H1 (cell line): ENCODE data around the gene ZBTB42. TPM values are rescaled to one million over a fixed set of nuclear protein-coding genes. Genes with fewer than 3 reads are reported as not detected.

Source experiments
- CTCF ChIA-PET: fragments of 300-600 bp; sonication (Branson Sonifier 250); formaldehyde crosslinking; loops from one replicate; lab custom pipeline; 2021; ENCODE audit not compliant: partially characterized antibody; lab: Charles Lee
- POLR2A ChIA-PET: fragments of 300-600 bp; sonication (Branson Sonifier 250); formaldehyde crosslinking; loops from one replicate; lab custom pipeline; 2021; ENCODE audit warnings: inconsistent platforms; ENCODE audit not compliant: partially characterized antibody; lab: Charles Lee
- DNase-seq, 2 experiments: peaks; one replicate each; pipeline versions ENCODE4 v3.0.0 to v3.0.0-alpha.2; 2010 to 2022; ENCODE audit warnings: low spot score in 2 of 2, low read depth in 1 of 2, mixed read lengths in 1 of 2
- FAIRE-seq: peaks from 2 replicates; lab custom pipeline; 2011; peaks lifted over from hg19 to GRCh38; lab: Jason Lieb, UNC
- H2AFZ ChIP-seq: 2 replicates; pipeline ENCODE4 v1.8.1; 2012; ENCODE audit warnings: low read length, inconsistent platforms
- H2AK5ac ChIP-seq: 2 replicates; pipeline ENCODE4 v1.6.1; 2013; ENCODE audit warnings: low read depth, low read length
- H2BK120ac ChIP-seq: replicated peaks from 2 replicates; pipeline ENCODE3; 2013; ENCODE audit warnings: low read depth, low read length, inconsistent platforms
- H2BK12ac ChIP-seq: 2 replicates; pipeline ENCODE4 v1.6.1; 2013; ENCODE audit warnings: low read depth, low read length
- H2BK15ac ChIP-seq: 2 replicates; pipeline ENCODE4 v1.6.1; 2013; ENCODE audit warnings: low read length
- H2BK20ac ChIP-seq: 2 replicates; pipeline ENCODE4 v1.6.1; 2013; ENCODE audit warnings: low read length
- H2BK5ac ChIP-seq: 2 replicates; pipeline ENCODE4 v1.6.1; 2013; ENCODE audit warnings: low read depth, low read length
- H3K14ac ChIP-seq: 2 replicates; pipeline ENCODE4 v1.6.1; 2013; ENCODE audit warnings: inconsistent platforms; ENCODE audit not compliant: insufficient read length
- H3K18ac ChIP-seq: 2 replicates; pipeline ENCODE4 v1.6.1; 2013; ENCODE audit warnings: low read length; ENCODE audit errors: extremely low read depth
- H3K23ac ChIP-seq: 2 replicates; pipeline ENCODE4 v1.6.1; 2013; ENCODE audit warnings: inconsistent platforms; ENCODE audit not compliant: insufficient read length
- H3K23me2 ChIP-seq: 2 replicates; pipeline ENCODE4 v1.6.1; 2013; ENCODE audit warnings: low read depth, low read length
- H3K27ac ChIP-seq: 2 replicates; pipeline ENCODE4 v1.6.1; 2011; ENCODE audit warnings: low read depth, low read length, inconsistent platforms
- H3K27me3 ChIP-seq, 4 experiments: replicated peaks in 1 of 4; 1 replicate in 1 of 4; 2 replicates in 3 of 4; pipeline versions ENCODE4 v1.6.1 to v1.8.1; 2011 to 2013; ENCODE audit warnings: low read length in 3 of 4, mild to moderate bottlenecking in 3 of 4, inconsistent platforms in 2 of 4, mixed read lengths in 2 of 4, moderate library complexity in 1 of 4; ENCODE audit not compliant: control insufficient read depth in 3 of 4, insufficient read depth in 3 of 4; ENCODE audit errors: extremely low read depth in 1 of 4
- H3K36me3 ChIP-seq, 4 experiments: 2 replicates each; pipeline versions ENCODE4 v1.6.1 to v1.8.1; 2011 to 2013; ENCODE audit warnings: mild to moderate bottlenecking in 4 of 4, low read length in 3 of 4, moderate library complexity in 2 of 4, control low read depth in 1 of 4, inconsistent platforms in 1 of 4; ENCODE audit not compliant: insufficient read depth in 4 of 4, control insufficient read depth in 2 of 4
- H3K4ac ChIP-seq: replicated peaks from 2 replicates; pipeline ENCODE3; 2013; ENCODE audit warnings: low read length, low read depth, mixed read lengths, inconsistent platforms; ENCODE audit not compliant: insufficient read length
- H3K4me1 ChIP-seq, 4 experiments: replicated peaks in 1 of 4; 1 replicate in 1 of 4; 2 replicates in 3 of 4; pipeline versions ENCODE4 v1.6.1 to v1.8.1; 2011 to 2013; ENCODE audit warnings: low read length in 3 of 4, inconsistent platforms in 2 of 4, mixed read lengths in 1 of 4; ENCODE audit not compliant: insufficient read depth in 4 of 4, control insufficient read depth in 3 of 4
- H3K4me2 ChIP-seq, 2 experiments: 2 replicates each; pipeline versions ENCODE4 v1.6.1 to v1.8.1; 2011 to 2013; ENCODE audit warnings: low read depth in 2 of 2, low read length in 2 of 2, control low read depth in 1 of 2, inconsistent platforms in 1 of 2, mild to moderate bottlenecking in 1 of 2; ENCODE audit not compliant: insufficient read depth in 1 of 2
- H3K4me3 ChIP-seq, 4 experiments: fragments of 200-600, 300-600 bp in 1 of 4; sonication (generic), shearing (Covaris generic), sonication (Bioruptor Twin) in 1 of 4; 2 replicates each; pipeline versions ENCODE4 v1.5.1 to v1.8.1; 2011 to 2016; ENCODE audit warnings: low read length in 4 of 4, low read depth in 3 of 4, control low read depth in 2 of 4, inconsistent platforms in 2 of 4, mild to moderate bottlenecking in 2 of 4, mixed read lengths in 1 of 4, moderate library complexity in 1 of 4; ENCODE audit not compliant: insufficient read depth in 2 of 4; ENCODE audit errors: extremely low read depth in 1 of 4
- H3K56ac ChIP-seq: replicated peaks from 2 replicates; pipeline ENCODE3; 2013; ENCODE audit warnings: low read depth, mild to moderate bottlenecking, mixed read lengths, low read length, inconsistent platforms; ENCODE audit not compliant: insufficient read length
- H3K79me1 ChIP-seq: 2 replicates; pipeline ENCODE4 v1.6.1; 2013; ENCODE audit warnings: low read depth, low read length, control low read depth
- H3K79me2 ChIP-seq, 2 experiments: 2 replicates each; pipeline versions ENCODE4 v1.6.1 to v1.8.1; 2012 to 2013; ENCODE audit warnings: low read length in 2 of 2, mild to moderate bottlenecking in 2 of 2, inconsistent platforms in 1 of 2; ENCODE audit not compliant: insufficient read depth in 2 of 2, control insufficient read depth in 1 of 2
- H3K9ac ChIP-seq, 4 experiments: replicated peaks in 1 of 4; 1 replicate in 1 of 4; 2 replicates in 3 of 4; pipeline versions ENCODE4 v1.6.1 to v1.8.1; 2011 to 2013; ENCODE audit warnings: low read depth in 3 of 4, low read length in 3 of 4, control low read depth in 2 of 4, mild to moderate bottlenecking in 2 of 4, moderate library complexity in 2 of 4, inconsistent platforms in 1 of 4; ENCODE audit errors: extremely low read depth in 1 of 4
- H3K9me3 ChIP-seq, 2 experiments: 2 replicates each; pipeline versions ENCODE4 v1.6.1 to v1.8.1; 2012 to 2013; ENCODE audit warnings: mild to moderate bottlenecking in 2 of 2, moderate library complexity in 2 of 2, control low read depth in 1 of 2, inconsistent platforms in 1 of 2, low read depth in 1 of 2, low read length in 1 of 2, mixed read lengths in 1 of 2; ENCODE audit not compliant: insufficient read depth in 2 of 2
- H4K20me1 ChIP-seq, 2 experiments: replicated peaks in 1 of 2; 2 replicates each; pipeline versions ENCODE3 to v1.8.1; 2011 to 2013; ENCODE audit warnings: inconsistent platforms in 2 of 2, low read length in 2 of 2, mild to moderate bottlenecking in 1 of 2; ENCODE audit not compliant: insufficient read depth in 2 of 2, control insufficient read depth in 1 of 2
- H4K5ac ChIP-seq: 2 replicates; pipeline ENCODE4 v1.6.1; 2013; ENCODE audit warnings: low read length, low read depth, mixed read lengths, inconsistent platforms; ENCODE audit not compliant: insufficient read length
- H4K8ac ChIP-seq: 2 replicates; pipeline ENCODE4 v1.8.0; 2013; ENCODE audit warnings: mild to moderate bottlenecking, moderate library complexity, low read length, inconsistent platforms; ENCODE audit not compliant: insufficient read depth; ENCODE audit errors: extremely low read depth
- H4K91ac ChIP-seq: replicated peaks from 2 replicates; pipeline ENCODE3; 2013; ENCODE audit warnings: low read length, mixed read lengths, inconsistent platforms; ENCODE audit not compliant: insufficient read length
- ATF3 ChIP-seq: IDR thresholded peaks from 2 replicates; pipeline ENCODE4 v1.6.1; 2011; ENCODE audit warnings: low read depth, mild to moderate bottlenecking, low read length; ENCODE audit not compliant: insufficient read depth
- BRCA1 ChIP-seq: IDR thresholded peaks from 2 replicates; pipeline ENCODE4 v1.6.1; 2012; ENCODE audit warnings: low read depth, low read length, improper control_type of control experiment
- E2F6 ChIP-seq: IDR thresholded peaks from 2 replicates; pipeline ENCODE4 v1.6.1; 2012; ENCODE audit warnings: inconsistent platforms
- FOSL1 ChIP-seq: IDR thresholded peaks from 2 replicates; pipeline ENCODE4 v1.6.1; 2011; ENCODE audit warnings: mild to moderate bottlenecking, low read depth, low read length, moderate library complexity; ENCODE audit not compliant: insufficient read depth
- JUN ChIP-seq: IDR thresholded peaks from 2 replicates; pipeline ENCODE4 v1.6.1; 2011; ENCODE audit warnings: low read depth, mild to moderate bottlenecking, improper control_type of control experiment, low read length
- RBBP5 ChIP-seq: IDR thresholded peaks from 2 replicates; pipeline ENCODE4 v1.7.1; 2012; ENCODE audit warnings: low read depth, mild to moderate bottlenecking, inconsistent platforms, low read length, moderate library complexity, borderline replicate concordance
- SP4 ChIP-seq: IDR thresholded peaks from 2 replicates; pipeline ENCODE4 v1.6.1; 2012; ENCODE audit warnings: low read length, inconsistent platforms
- TCF12 ChIP-seq: IDR thresholded peaks from 2 replicates; pipeline ENCODE4 v1.6.1; 2011; ENCODE audit warnings: low read depth, mild to moderate bottlenecking, low read length
- USF2 ChIP-seq: IDR thresholded peaks from 2 replicates; pipeline ENCODE4 v1.6.1; 2011; ENCODE audit warnings: low read length, improper control_type of control experiment
- WGBS, 2 experiments: shearing (Covaris generic) in 1 of 2; methylation state at CpG; one replicate each; pipeline versions ENCODE4 v1.1.6 to v1.1.7; 2013 to 2015; ENCODE audit warnings: low lambda C conversion rate in 2 of 2, mixed read lengths in 2 of 2, inconsistent platforms in 1 of 2, low coverage in 1 of 2, missing lambda C conversion rate in 1 of 2; ENCODE audit not compliant: insufficient replicate concordance in 2 of 2, insufficient coverage in 1 of 2, insufficient read length in 1 of 2; ENCODE audit errors: extremely low coverage in 1 of 2, missing lambda C conversion rate in 1 of 2; 5-methylcytosine and 5-hydroxymethylcytosine counted together
- polyA plus RNA-seq, 7 experiments: library from polyadenylated mRNA; depleted of rRNA in 3 of 7; stranded (reverse) in 5 of 7; unstranded in 2 of 7; fragments of >200 nt in 5 of 7; fragments of 200-250 nt in 2 of 7; gene quantifications; 1 replicate in 5 of 7; 2 replicates in 1 of 7; 4 replicates in 1 of 7; pipeline versions ENCODE4 v1.2.1 to v1.2.3, GENCODE V29; 2011 to 2013; ENCODE audit warnings: missing spikeins in 2 of 7, mixed read lengths in 2 of 7
- total RNA-seq: library from RNA; stranded (reverse); fragmentation: NEBNext Ultra II Directional; extraction: Animal tissue kit (Norgen Biotek cat#: 25700); gene quantifications from 2 replicates; pipeline ENCODE4 v1.2.1, GENCODE V29; 2021

Gene ZBTB42
- total and polyA plus RNA-seq, 2 of the 8 experiments (the other 6 are each of a cell fraction or from before 2014, with no cell fraction given), result 2.8 to 3.1 TPM

- H3K4ac ChIP-seq, result no peak overlapping the region
- TF ChIP-seq FOSL1, result no peak
- no peak for TF ChIP-seq TCF12
- TF ChIP-seq BRCA1, result no peak
- TF ChIP-seq ATF3, result no peak
- no peak for TF ChIP-seq E2F6
- TF ChIP-seq SP4, result no peak
- no peak for TF ChIP-seq JUN
- TF ChIP-seq USF2, result no peak
- TF ChIP-seq RBBP5, result no peak
Observed at GRCh38 chr14:104784218-104784568, 16.7 kb upstream of the ZBTB42 start.

More at GRCh38 chr14:104784218-104784568, 16.7 kb upstream of the ZBTB42 start:
- ChIA-PET CTCF (interaction anchor here (0.9 to 4.0 kb wide), 2 partner anchors 11 to 14 kb away, joined by 7 to 28 read pairs; no protein-coding TSS in a partner anchor), POLR2A (no interaction called here)
- no peaks in the 10 kb centered on the region for H3K27me3 ChIP-seq
- 92% methylated on average over 9 of the region's 9 CpGs; no CpG with 5 or more reads in 1 of the 2 experiments for WGBS, 2 experiments
- no peak overlapping the region for H2AFZ ChIP-seq
- peaks cover 12 to 15% of the 10 kb centered on the region in 2 experiments for H4K20me1 ChIP-seq
- H3K4me1 ChIP-seq, result no peaks in the 10 kb centered on the region
- H3K4me2 ChIP-seq, result no peak overlapping the region
- no peaks in the 10 kb centered on the region; the same call in 1 of the 2 replicates for H3K79me1 ChIP-seq
- H3K23me2 ChIP-seq, result no peaks in the 10 kb centered on the region
- H3K18ac ChIP-seq, result no peak overlapping the region
- no peak overlapping the region for H4K8ac ChIP-seq
- no peak overlapping the region for H4K5ac ChIP-seq
- no peak overlapping the region for H2BK12ac ChIP-seq
- FAIRE-seq, result no peak
- H4K91ac ChIP-seq, result no peak overlapping the region
- no peak overlapping the region for H2BK15ac ChIP-seq
- H2BK120ac ChIP-seq, result no peak overlapping the region
- H3K56ac ChIP-seq, result no peak overlapping the region
- no peaks in the 10 kb centered on the region for H3K79me2 ChIP-seq
- no peak overlapping the region for H2BK20ac ChIP-seq
- H3K14ac ChIP-seq, result no peak overlapping the region
- no peaks in the 10 kb centered on the region for H3K9me3 ChIP-seq
- no peak overlapping the region for H2AK5ac ChIP-seq
- DNase-seq, result no peak
- H3K23ac ChIP-seq, result no peak overlapping the region
- H2BK5ac ChIP-seq, result no peak overlapping the region
- no peak overlapping the region for H3K9ac ChIP-seq
- H3K36me3 ChIP-seq, result no peaks in the 10 kb centered on the region
- no peak overlapping the region for H3K4me3 ChIP-seq
- H3K27ac ChIP-seq, result no peak overlapping the region
